ENCODE results near the gene DNER.

DNER gene

DNA sequence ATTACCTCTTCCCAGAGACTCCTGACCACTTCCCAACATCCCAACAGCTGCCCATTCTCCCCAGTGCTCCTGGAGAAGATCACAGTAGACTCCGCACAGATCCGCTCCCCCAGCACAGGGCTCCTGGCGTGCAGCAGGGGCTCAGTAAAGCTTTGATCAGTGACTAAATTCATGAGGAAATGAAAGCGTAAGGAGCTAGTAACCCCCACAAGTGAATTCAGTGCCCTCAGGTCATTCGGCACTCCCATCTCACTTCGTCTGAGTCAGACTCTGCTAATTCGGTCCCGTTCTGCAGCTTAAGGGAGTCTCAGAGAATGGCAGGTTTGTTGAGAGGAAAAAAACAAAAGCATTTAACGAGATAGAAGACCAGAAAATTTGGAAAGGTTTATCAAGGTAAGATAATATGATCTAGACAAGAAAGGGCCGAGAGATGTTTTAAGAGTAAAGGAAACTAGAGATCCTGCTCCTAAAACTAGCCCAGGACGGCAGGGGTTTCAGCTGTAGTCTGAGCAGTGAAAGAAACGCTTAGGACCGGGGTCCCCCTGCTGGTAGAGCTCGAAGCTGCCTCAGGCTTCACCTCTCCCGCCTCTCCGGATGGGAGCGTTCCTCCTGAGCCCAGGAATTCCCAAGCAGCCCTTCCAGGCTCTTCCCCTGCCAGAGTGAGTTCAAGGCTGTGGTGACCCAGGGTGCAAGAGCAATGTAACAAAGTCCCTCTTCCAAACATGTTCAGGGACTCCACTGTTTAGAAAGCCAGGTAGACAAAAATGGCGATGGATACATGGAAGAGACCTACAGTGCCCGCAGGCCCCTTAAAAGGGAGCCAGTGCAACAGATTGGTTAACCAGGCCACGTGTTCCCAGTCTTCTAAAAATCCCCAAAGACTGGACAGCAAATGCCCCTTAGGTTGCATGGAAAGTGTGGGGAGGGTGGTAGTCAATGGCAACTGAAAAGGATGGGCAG, 127.3 kb downstream of the DNER start:
- H3K27me3 Mint-ChIP-seq: peaks cover 25% of the 10 kb centered on the region
- no peaks in the 10 kb centered on the region for H3K36me3 Mint-ChIP-seq (ENCODE audit: low read depth)
- H3K4me3 Mint-ChIP-seq: no peak overlapping the region
- no peaks in the 10 kb centered on the region for H3K4me1 Mint-ChIP-seq (ENCODE audit: low read depth)
- H3K9me3 Mint-ChIP-seq: no peaks in the 10 kb centered on the region
- no peak overlapping the region for H3K27ac Mint-ChIP-seq

DNA sequence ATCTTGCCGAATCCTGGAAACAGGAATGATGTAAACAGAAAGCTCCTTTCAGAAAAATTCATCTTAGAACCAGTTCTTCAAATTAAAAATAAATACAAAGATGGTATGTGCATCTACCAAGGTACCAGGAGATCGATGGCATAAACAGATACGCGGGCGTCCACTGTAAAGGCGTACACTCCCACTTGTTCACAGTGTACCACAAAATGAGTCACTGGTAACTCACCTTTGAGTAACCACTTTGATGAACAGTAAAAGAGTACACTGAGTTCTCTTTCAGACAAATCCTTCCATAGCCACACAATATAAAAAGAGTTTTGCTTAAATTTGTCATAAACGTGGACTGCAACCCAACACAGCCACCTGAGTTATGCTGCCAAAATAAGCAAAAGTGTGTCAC, 128.3 kb downstream of the DNER start:
- Mint-ChIP-seq H3K4me3 (no peak overlapping the region), H3K9me3 (no peaks in the 10 kb centered on the region), H3K4me1 (ENCODE audit: low read depth) (no peaks in the 10 kb centered on the region), H3K27ac (no peak overlapping the region), H3K27me3 (peaks cover 29% of the 10 kb centered on the region), H3K36me3 (ENCODE audit: low read depth) (no peaks in the 10 kb centered on the region)

DNA sequence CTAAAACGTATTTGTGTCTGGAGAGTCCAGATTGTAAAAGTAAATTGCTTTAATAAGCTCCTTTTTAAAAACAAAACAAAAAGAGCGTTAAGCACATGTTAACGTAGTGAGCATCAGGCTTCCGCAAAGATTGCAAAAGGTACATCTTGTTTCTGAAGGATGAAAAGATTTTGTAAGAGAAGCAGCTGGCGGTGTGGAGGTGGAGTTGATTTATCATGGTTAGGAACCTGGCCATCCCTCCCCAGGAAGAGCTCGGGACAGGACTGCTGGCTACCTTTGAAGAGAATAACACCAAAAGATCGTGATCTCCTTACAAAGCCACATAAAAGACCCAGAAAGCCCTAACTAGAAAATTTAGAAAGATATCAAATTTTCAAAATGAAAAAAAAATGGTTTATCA, 132.2 kb downstream of the DNER start:
- Mint-ChIP-seq H3K27ac (no peak overlapping the region), H3K9me3 (no peaks in the 10 kb centered on the region), H3K27me3 (peaks cover 38% of the 10 kb centered on the region), H3K4me3 (no peak overlapping the region), H3K4me1 (ENCODE audit: low read depth) (no peaks in the 10 kb centered on the region), H3K36me3 (ENCODE audit: low read depth) (no peaks in the 10 kb centered on the region)

DNA sequence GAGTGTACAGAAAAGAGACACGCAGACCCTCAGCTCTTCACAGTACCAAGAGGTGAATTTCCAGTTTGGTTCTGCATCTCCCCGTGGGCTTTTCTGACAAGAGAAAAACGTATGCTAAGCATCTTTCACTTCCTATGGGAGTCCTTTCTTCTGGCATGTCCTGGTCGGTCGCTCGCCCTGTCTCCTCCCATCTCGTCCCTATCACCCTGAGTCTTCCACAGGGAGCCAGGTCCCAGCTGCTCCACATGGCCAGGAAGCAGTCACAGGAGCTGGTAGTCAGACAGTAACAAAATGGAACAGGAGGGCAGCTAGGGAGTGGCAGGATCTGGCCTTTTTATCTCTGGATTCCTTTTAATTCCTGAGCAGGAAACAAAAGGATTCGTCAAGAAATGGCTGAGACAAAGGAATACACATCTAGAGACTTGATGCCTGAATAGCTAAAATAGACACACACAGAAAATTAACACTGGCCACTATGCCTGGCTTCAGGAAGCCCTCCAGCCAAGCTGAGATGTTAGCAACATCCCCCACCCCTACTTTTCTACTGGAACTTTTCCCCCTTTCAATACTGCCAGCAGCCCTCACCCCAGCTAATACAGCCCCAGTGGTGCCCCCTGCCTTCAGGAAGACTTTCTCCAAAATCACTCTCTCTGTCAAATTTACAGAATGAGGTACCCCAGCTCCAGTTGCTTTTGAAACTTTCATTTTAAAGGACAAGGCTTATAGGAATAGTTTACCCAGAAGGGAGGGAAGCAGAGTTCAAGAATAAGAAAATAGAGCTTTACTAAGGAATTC, 136.1 kb downstream of the DNER start:
- Mint-ChIP-seq H3K9me3 (no peaks in the 10 kb centered on the region), H3K36me3 (ENCODE audit: low read depth) (no peaks in the 10 kb centered on the region), H3K27ac (no peak overlapping the region), H3K27me3 (peaks cover 34% of the 10 kb centered on the region), H3K4me1 (ENCODE audit: low read depth) (no peaks in the 10 kb centered on the region), H3K4me3 (no peak overlapping the region)

DNA sequence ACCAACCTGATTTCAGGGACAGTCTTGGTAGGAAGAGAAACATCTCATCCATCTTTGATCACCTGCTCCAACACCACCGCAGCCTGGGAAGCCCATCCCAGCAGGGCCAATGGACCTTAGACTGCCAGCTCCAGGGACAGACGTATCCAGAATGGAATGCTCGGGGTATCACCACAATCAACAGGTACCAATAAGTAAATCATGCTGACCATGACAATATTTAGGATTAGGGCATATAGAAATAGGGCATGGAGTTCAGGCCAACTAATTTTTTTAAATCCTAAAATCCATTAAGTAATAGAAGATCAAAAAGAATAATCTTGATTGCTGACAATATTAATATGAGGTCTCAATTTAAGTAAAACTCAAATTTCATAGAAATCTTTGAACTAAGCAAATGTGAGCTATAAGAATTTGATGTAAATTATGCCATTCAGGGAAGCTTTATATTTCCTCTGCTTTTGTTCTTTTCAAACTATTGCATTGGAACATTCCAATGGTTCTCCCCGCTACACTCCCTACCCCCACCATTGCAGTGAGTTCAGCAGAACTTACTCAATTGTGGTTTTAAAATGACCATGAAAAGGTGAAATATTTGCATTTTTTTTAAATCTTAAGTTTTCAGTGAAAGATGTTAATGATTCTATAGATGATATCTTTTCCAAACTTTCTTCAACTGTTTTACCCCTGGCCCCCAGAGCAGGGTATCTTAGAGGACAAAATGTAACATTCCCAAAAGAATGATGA, 138.6 kb downstream of the DNER start:
- no peak overlapping the region for H3K4me3 Mint-ChIP-seq
- peaks cover 28% of the 10 kb centered on the region for H3K27me3 Mint-ChIP-seq
- H3K27ac Mint-ChIP-seq: no peak overlapping the region
- H3K4me1 Mint-ChIP-seq (ENCODE audit: low read depth): no peaks in the 10 kb centered on the region
- H3K36me3 Mint-ChIP-seq (ENCODE audit: low read depth): no peaks in the 10 kb centered on the region
- no peaks in the 10 kb centered on the region for H3K9me3 Mint-ChIP-seq

DNA sequence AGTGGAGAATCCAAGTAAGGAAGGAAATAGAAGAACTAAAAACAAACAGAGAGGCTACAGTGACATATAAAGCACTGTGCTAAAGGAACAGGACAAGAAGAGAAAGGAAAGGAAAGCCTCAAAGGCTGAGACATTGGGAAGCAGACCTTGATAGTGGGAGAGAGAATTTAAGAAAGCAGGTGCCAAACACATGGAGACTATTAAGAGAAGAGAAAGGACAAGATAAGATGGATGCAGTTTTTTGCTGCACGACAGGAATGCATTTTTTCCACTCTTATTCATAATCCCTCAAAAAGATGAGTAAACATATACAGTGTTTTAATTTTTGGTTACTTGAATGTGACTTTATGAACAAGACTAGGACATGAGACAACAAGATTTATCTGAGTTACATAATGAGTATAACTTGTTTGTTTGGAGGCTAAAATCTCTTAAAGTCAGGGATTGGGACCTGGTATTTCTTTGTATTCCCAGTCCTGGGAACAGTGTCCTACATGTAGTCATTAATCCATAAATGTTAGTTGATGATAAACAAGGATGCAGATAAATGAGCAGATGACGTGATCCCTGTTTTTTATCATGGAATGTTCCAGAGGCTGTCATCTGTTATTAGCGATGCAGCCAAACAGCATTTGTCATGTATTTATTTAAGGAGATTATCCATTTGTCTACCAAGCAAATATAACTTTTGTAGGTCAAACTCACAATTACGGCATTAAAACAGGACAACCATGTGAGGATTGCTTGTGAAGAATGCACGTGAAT, 141.7 kb downstream of the DNER start:
- Mint-ChIP-seq H3K27ac (no peak overlapping the region), H3K27me3 (peaks cover 16% of the 10 kb centered on the region), H3K36me3 (ENCODE audit: low read depth) (no peaks in the 10 kb centered on the region), H3K4me1 (ENCODE audit: low read depth) (no peaks in the 10 kb centered on the region), H3K4me3 (no peak overlapping the region), H3K9me3 (no peaks in the 10 kb centered on the region)

DNA sequence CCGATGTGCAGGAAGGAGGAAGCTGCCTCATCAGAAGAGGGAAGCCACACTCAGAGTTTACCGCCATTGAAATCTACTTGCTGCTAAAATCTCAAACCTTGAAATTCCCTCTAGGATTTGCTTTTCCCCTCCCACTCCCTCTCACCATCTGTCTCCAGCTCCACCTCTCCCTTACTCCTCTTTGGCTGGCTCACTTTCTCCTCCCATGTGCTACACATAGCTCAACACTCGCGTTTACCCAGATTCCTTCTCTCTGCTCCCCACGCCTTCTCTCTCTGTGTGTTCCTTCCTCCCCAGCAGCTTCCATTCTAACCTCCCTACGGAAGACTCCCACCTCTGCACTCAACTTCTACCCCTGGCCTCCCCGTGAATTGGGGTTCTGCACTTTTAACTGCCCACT, 143.1 kb downstream of the DNER start:
- Mint-ChIP-seq H3K4me3 (no peak overlapping the region), H3K27ac (no peak overlapping the region), H3K4me1 (ENCODE audit: low read depth) (no peaks in the 10 kb centered on the region)

DNA sequence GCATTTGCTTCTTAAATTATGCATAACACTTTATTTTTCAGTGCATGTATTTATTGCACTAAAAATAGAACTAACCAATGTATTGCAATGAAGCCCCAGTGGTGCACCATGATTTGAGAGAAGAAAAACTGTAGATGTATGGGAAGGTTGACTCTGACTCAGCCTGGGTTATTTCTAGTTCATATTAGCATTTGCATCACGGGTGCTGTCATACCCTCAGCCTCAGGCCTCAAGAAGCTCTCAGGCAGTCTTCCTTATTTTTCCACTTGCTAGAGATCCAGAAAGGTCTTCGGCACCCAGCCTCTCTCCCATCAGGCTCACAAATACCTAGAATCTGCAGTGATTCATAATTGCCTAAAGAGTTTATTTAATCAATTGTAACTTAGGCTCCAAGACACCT, 148.0 kb downstream of the DNER start:
- H3K4me1 Mint-ChIP-seq (ENCODE audit: low read depth): no peaks in the 10 kb centered on the region
- H3K36me3 Mint-ChIP-seq (ENCODE audit: low read depth): no peaks in the 10 kb centered on the region
- no peak overlapping the region for H3K27ac Mint-ChIP-seq
- H3K27me3 Mint-ChIP-seq: no peaks in the 10 kb centered on the region
- H3K4me3 Mint-ChIP-seq: no peak overlapping the region
- no peaks in the 10 kb centered on the region for H3K9me3 Mint-ChIP-seq

More for the DNA sequence above, 143.1 kb downstream of the DNER start:
- peaks cover 10% of the 10 kb centered on the region for H3K27me3 Mint-ChIP-seq
- no peaks in the 10 kb centered on the region for H3K9me3 Mint-ChIP-seq
- H3K36me3 Mint-ChIP-seq (ENCODE audit: low read depth): no peaks in the 10 kb centered on the region

DNA sequence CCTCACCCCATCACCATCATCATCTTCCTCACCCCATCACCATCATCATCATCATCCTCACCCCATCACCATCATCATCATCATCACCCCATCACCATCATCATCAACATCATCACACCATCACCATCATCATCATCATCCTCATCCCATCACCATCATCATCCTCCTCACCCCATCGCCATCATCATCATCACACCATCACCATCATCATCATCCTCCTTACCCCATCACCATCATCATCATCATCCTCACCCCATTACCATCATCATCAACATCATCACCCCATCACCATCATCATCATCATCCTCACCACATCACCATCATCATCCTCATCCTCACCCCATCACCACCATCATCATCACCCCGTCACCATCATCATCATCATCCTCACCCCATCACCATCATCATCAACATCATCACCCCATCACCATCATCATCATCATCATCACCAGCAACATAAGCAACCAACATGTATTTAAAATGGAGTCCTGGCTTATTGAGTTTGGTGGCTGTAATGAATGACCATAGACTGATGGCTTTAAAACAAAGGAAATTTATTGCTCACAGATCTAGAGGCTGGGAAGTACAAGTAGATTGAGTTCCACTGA, 150.0 kb downstream of the DNER start:
- Mint-ChIP-seq H3K36me3 (ENCODE audit: low read depth) (no peaks in the 10 kb centered on the region), H3K27ac (no peak overlapping the region), H3K4me1 (ENCODE audit: low read depth) (no peaks in the 10 kb centered on the region), H3K9me3 (no peaks in the 10 kb centered on the region), H3K27me3 (no peaks in the 10 kb centered on the region), H3K4me3 (no peak overlapping the region)

DNA sequence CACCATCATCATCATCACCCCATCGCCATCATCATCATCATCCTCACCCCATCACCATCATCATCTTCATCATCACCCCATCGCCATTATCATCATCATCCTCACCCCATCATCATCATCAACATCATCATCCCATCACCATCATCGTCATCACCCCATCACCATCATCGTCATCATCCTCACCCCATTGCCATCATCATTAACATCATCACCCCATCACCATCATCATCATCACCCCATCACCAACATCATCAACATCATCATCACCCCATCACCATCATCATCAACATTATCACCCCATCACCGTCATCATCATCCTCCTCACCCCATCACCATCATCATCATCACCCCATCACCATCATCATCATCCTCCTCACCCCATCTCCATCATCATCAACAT, 151.0 kb downstream of the DNER start:
- Mint-ChIP-seq H3K27ac (no peak overlapping the region), H3K4me1 (ENCODE audit: low read depth) (no peaks in the 10 kb centered on the region), H3K4me3 (no peak overlapping the region), H3K9me3 (peaks cover 5% of the 10 kb centered on the region), H3K36me3 (ENCODE audit: low read depth) (no peaks in the 10 kb centered on the region), H3K27me3 (no peaks in the 10 kb centered on the region)

DNA sequence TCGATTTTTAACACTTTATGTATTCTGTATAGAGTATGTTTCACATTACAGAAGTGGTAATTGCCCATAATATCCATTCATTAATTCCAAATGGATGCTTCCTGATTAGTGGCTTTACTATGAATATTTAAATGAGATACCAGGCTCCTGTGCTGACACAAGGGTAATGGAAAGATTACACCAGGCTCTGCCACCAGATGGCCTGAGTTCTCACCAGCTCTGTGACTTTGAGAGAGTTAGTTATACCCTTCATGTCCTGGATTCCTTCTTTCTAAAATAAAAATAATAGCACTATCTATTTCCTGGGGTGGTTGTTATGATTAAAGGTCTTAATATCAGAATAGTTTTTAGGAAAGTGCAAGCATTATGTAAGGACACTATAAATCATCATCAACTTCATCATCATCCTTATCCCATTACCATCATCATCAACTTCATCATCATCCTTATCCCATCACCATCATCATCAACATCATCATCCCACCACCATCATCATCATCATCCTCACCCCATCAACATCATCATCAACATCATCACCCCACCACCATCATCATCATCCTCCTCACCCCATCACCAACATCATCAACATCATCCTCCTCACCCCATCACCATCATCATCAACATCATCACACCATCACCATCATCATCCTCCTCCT, 151.8 kb downstream of the DNER start:
- H3K4me3 Mint-ChIP-seq: no peak overlapping the region
- H3K27ac Mint-ChIP-seq: no peak overlapping the region
- no peaks in the 10 kb centered on the region for H3K4me1 Mint-ChIP-seq (ENCODE audit: low read depth)
- H3K36me3 Mint-ChIP-seq (ENCODE audit: low read depth): no peaks in the 10 kb centered on the region
- H3K27me3 Mint-ChIP-seq: peaks cover 3% of the 10 kb centered on the region
- peaks cover 5% of the 10 kb centered on the region for H3K9me3 Mint-ChIP-seq

DNA sequence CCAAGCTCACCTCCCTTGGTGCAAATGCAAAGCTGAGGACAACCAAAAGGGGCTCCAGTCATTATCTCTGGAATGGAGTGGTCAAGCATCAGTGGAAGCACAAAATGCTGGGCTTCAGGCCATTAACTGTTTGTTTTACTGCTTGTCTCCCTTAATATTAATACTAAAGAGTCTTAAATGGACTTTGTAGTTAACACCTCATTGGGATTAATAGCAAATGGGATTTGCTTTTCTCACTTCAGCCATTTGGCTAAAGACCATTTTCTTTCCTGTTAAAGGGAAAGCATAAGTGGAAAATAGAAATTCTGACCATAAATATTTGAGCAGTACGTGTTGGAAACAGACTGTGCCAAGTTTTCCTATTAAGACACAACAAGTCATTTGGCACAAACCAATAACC, 154.4 kb downstream of the DNER start:
- no peak overlapping the region for H3K4me3 Mint-ChIP-seq
- H3K27ac Mint-ChIP-seq: no peak overlapping the region
- H3K36me3 Mint-ChIP-seq (ENCODE audit: low read depth): no peaks in the 10 kb centered on the region
- H3K9me3 Mint-ChIP-seq: peaks cover 5% of the 10 kb centered on the region
- no peaks in the 10 kb centered on the region for H3K4me1 Mint-ChIP-seq (ENCODE audit: low read depth)
- peaks cover 3% of the 10 kb centered on the region for H3K27me3 Mint-ChIP-seq

DNA sequence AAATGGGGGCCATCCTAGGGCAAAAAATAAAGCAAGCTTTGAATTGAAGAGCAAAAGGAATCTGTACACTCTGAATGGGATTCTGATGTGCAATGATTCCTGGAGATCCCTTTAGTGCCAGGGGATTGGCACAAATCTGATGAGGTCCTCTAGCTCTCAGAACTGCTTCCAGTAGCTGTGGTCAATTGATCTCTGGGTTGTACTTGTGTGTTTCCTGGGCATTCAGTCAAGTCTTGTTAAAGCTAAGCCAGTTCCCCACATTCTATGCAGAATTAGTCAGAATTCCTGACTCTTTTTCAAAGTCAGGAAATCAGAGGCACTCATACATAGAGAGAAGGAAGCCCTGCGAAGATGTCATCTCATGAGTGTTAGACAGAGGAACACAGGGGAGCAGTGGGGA, 161.3 kb downstream of the DNER start:
- Mint-ChIP-seq H3K9me3 (no peaks in the 10 kb centered on the region), H3K4me1 (ENCODE audit: low read depth) (no peaks in the 10 kb centered on the region), H3K27ac (no peak overlapping the region), H3K27me3 (peaks cover 2% of the 10 kb centered on the region), H3K4me3 (no peak overlapping the region), H3K36me3 (ENCODE audit: low read depth) (no peaks in the 10 kb centered on the region)
